ENCODE measurements around the gene MSX1.

DNA sequence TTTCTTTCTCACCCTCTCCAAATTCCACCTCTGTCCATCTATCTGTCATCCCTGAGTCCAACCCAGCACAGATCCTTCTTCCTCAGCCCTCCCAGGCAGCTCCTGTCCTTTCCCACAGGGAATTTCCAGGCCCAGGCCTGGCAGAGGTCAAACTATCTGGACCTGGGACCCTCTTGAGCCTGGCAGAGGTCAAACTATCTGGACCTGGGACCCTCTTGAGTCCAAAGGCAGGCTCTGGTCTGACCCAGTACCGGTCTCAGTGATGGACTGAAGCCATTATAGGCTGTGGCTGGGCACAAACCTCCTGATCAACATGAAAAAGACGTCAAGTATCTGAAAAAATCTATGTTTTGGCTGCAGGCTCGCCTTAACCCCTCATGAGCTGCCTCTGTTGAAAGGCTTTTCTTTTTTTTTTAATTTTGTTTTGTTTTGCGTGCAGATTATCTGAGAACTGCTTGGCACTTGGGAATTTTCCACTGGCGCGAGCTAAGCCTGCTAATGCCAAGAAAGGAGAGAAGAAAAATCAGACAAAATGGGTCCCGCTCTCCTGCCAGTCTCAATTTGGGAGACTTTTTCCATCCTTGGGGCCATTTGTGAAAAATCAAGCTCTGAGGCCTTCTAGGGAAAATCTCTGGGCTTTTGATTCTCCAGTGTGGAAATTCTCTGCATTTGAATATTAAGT, 31.2 kb downstream of the MSX1 start:
- TF ChIP-seq TAF1 (IDR thresholded peaks at IDR 0.05; ENCODE audit: low read depth, low read length): no peak
- no peak for TF ChIP-seq POLR2A (IDR thresholded peaks at IDR 0.05; ENCODE audit: low read depth, low read length)
- no peak for TF ChIP-seq POLR2AphosphoS5 (IDR thresholded peaks at IDR 0.05; ENCODE audit: low read depth, low read length)

Measured in GM12891 (cell line).